ENCODE data around the gene CDKL5.

The CDKL5 gene

GRCh38 chrX:18468599-18468998, 43.2 kb downstream of the CDKL5 start:
- ChIA-PET CTCF (no interaction called here), POLR2A (ENCODE audit: low non-redundant PET) (no interaction called here)
- H3K27ac ChIP-seq = no peak overlapping the region
- no peak for DNase-seq (ENCODE audit: low spot score)
- no peak for TF ChIP-seq CTCF (conservative IDR thresholded peaks at IDR 0.05; ENCODE audit: low read depth)

DNA sequence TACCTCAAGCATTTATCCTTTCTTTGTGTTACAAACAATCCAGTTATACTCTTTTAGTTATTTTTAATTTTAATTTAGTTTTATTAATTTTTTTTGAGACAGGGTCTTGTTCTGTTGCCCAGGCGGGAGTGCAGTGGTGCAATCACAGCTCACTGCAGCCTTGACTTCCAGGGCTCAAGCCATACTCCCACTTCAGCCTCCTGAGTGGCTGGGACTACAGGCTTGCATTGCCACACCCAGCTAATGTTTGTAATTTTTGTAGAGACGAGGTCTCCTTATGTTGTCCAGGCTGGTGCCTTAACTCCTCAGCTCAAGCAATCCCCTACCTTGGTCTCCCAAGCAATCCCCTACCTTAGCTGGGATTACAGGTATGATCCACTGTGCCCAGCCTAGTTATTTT, 45.9 kb downstream of the CDKL5 start:
- no peak for TF ChIP-seq CTCF (conservative IDR thresholded peaks at IDR 0.05; ENCODE audit: low read depth)
- ChIA-PET POLR2A (ENCODE audit: low non-redundant PET) (no interaction called here), CTCF (no interaction called here)
- DNase-seq (ENCODE audit: low spot score) = no peak
- no peak overlapping the region for H3K27ac ChIP-seq

- POLR2A ChIA-PET (ENCODE audit: low non-redundant PET) = no interaction called here
- CTCF ChIA-PET = no interaction called here
- no peak for DNase-seq (ENCODE audit: low spot score)
- H3K27ac ChIP-seq = no peak overlapping the region
- TF ChIP-seq CTCF (conservative IDR thresholded peaks at IDR 0.05; ENCODE audit: low read depth) = no peak
Measured at GRCh38 chrX:18490806-18491555, 65.6 kb downstream of the CDKL5 start.

- DNase-seq (ENCODE audit: low spot score) = no peak
- no peak overlapping the region for H3K27ac ChIP-seq
- ChIA-PET POLR2A (ENCODE audit: low non-redundant PET) (no interaction called here), CTCF (no interaction called here)
- no peak for TF ChIP-seq CTCF (conservative IDR thresholded peaks at IDR 0.05; ENCODE audit: low read depth)
Measured at GRCh38 chrX:18491587-18492340, 66.4 kb downstream of the CDKL5 start.

GRCh38 chrX:18534949-18535348, 109.5 kb downstream of the CDKL5 start:
- DNase-seq (ENCODE audit: low spot score) = no peak
- TF ChIP-seq CTCF (conservative IDR thresholded peaks at IDR 0.05; ENCODE audit: low read depth) = no peak

GRCh38 chrX:18537068-18537467, 111.7 kb downstream of the CDKL5 start:
- no peak for TF ChIP-seq CTCF (conservative IDR thresholded peaks at IDR 0.05; ENCODE audit: low read depth)

More at GRCh38 chrX:18534949-18535348, 109.5 kb downstream of the CDKL5 start:
- H3K27ac ChIP-seq = no peak overlapping the region
- ChIA-PET POLR2A (ENCODE audit: low non-redundant PET) (no interaction called here), CTCF (no interaction called here)

More at GRCh38 chrX:18537068-18537467, 111.7 kb downstream of the CDKL5 start:
- no peak for DNase-seq (ENCODE audit: low spot score)
- ChIA-PET CTCF (no interaction called here), POLR2A (ENCODE audit: low non-redundant PET) (no interaction called here)
- H3K27ac ChIP-seq = no peak overlapping the region
